SH-SY5Y (cell line): ENCODE measurements around the gene LGALS4.

ENCODE experiments used
- GATA2 ChIP-seq: IDR thresholded peaks from 2 replicates; pipeline ENCODE4 v1.6.1; 2011; ENCODE audit warnings: mild to moderate bottlenecking, low read depth, low read length
- GATA3 ChIP-seq: IDR thresholded peaks from 2 replicates; pipeline ENCODE4 v1.6.1; 2011; ENCODE audit warnings: low read depth, mild to moderate bottlenecking, low read length, moderate library complexity

- TF ChIP-seq GATA2 = no peak
- TF ChIP-seq GATA3 = no peak
Observed at GRCh38 chr19:38801359-38802095, 11.2 kb downstream of the LGALS4 start.
